HG03457 (cell line): ENCODE results near the gene XIST.
"Not testable (repeated sequence)": the region's sequence is repeated elsewhere in the genome, so short reads cannot be mapped to it uniquely, and the experiment has no call there.

Experiments
- ATAC-seq: cut with Tn5 transposase; IDR thresholded peaks from one replicate; pipeline ENCODE4 v1.9.1; 2021; ENCODE audit warnings: moderate number of reproducible peaks; ENCODE audit not compliant: unreplicated experiment

The XIST gene

DNA sequence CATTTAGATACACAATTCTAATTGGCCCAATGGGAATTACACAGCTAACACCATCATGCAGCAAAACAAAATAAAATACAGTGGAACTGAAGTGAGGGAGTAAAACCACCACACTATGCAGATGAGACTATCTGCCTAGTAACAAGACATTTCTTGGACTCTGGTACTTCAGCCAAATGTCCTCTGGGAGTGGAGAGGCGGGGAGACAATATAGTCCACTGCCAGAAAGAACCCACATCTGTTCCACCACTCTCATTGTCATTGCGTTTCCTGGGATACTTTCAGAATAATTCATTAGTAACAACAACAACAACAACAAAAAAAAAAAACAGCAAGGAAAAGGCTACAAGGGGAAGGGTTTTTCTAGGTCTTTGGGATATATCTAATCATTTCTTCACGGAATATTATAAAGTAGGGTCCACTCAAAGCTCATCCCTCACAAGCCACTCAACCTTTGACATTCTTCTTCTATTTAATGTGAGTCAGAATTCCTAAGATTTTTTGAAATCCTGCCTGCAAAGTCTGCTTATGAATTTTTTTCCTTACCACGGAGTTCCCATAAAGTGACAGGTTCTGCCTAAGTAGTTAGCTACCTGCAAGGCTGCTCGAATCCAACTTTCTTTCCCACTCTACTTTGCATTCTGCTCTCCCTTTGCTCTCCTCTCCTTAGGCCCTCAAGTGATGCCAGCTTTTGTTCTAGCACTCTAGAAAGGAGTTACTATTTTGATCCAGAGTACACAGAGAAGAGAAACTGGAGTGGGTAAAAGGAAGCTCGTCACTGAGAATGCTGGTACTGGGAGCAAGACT, 34.9 kb downstream of the XIST start:
- ATAC-seq, result no peak

DNA sequence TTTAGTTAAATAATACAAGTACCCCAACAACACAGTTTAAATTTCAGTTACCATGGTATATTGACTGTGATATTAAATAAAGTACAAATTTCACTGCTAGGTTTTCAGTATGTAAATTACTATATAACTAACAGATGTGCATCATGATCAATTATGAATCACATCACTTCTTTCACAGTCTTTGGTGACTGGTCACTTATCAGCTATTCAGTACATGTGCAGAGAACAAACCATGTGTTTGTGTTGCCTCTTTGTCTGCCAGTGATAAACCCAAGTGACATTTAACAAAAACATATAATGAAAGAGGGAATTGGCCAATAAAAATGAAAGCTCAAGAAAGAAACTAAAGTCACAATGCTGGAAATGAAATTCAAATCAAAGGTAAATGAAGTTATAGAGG, 40.3 kb downstream of the XIST start:
- ATAC-seq, result no peak

DNA sequence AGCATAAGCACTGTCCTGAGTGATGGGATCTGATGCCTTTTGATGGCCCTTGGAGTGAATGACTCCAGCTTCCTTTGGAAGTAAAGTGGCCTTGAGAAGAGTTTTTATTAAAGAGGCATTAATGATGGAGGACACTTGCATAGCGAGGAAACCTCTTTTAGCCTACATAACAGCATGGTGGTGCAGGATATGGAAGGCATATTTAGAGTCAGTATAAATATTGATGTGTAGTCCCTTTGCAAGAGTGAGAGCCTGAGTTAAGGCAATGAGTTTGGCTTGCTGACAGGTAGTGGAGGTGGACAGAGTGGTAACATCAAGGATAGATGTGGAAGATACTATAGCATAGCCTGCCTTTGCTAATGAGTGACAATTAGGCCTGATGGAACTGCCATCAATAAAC, 48.4 kb downstream of the XIST start:
- not testable (repeated sequence) for ATAC-seq

DNA sequence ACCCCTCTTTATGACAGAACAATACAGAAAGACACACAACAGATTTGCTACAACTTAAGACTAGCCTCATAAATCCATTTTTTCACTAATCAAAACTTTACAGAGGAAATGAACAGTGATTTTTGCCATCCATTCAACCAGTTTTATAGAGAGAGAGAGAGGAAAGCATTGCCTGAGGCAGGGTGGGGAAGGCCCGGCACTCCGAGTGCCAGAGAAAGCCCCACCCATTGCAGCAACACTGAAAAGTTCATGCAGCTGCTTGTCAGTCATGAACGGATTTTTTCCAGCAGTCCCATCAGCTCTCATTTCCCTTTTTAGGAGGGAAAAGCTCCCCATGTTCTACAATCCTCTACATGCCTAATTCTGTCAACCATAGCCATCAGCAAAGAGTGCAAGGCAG, 52.6 kb downstream of the XIST start:
- no peak for ATAC-seq

DNA sequence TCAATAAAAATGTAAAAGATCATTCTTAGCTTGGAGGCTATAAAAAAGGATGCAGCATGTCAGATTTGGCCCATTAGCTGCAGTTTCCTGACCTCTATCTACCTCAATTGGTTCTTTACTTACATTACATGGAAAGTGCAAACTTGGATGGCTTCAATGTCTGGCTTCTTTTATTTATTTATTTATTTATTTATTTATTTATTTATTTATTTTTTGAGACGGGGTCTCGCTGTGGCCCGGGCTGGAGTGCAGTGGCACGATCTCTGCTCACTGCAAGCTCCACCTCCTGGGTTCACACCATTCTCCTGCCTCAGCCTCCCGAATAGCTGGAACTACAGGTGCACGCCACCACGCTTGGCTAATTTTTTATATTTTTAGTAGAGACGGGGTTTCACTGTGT, 60.0 kb downstream of the XIST start:
- not testable (repeated sequence) for ATAC-seq

DNA sequence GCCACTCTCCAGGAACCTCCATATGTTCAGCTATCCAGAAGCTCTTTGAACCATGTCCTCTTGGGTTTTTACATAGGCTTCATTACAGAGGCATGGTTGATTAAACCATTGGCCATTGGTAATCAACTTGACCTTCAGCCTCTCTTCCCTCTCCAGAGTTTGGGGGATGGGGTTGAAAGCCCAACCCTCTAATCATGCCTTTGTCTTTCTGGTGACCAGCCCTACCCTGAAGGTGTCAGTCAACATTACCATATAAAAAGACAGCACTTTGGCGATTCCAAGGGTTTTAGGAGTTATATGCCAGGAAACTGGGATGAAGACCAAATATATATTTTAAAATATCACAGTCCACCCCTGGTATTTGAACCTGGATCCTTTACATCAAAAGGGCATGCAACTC, 67.0 kb downstream of the XIST start:
- no peak for ATAC-seq
